ENCODE measurements around the gene ADH1A.

ADH1A gene

DNA sequence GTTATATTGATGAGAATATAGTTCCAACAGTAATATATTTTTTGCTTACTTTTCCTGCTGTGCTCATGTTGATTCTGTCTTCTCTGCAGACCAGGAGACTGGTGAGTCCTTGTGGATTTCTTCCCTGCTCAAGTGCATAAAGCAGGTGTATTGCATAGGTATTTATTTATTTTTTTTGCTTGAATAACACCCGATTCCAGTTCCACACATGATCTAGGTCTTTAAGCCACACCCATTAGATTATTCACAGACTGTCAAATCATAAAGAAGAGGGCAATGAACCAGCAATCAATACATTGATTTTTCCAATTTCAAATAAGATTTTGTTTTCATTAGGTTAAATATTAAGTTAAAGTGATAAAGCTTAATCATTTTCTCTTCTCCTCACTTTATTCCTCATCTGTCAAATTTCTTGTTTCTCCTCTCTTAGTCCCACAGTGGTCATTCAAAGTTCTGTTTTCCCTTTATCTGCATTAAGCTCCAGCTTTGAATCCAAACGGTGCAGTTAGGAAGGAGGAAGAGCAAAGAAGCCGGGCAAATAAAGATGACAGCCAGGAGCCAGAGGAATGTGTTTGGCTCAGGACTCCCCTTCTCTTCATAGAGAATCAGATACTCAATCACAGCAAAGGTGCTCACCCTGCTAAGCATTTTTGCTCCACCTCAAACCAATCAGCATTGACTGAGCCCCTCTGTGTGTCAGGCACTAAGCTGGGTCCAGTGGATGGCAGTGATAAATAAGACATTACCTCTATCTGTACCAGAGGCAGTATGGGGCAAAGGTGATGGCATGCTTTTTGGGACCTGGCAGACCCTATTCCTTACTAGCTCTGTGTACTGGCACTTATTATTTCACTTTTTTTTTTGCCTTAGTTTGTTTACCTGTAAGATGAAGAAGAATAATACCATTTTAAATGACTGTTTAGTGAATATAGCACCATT lies at the start of gene ADH1A:
Gene ADH1A, minus strand, starts transcription at position 138 of the 939 bp plus-strand sequence. Its CDS starts 71 bp downstream, at position 67.
- TF ChIP-seq, protein P1, sequence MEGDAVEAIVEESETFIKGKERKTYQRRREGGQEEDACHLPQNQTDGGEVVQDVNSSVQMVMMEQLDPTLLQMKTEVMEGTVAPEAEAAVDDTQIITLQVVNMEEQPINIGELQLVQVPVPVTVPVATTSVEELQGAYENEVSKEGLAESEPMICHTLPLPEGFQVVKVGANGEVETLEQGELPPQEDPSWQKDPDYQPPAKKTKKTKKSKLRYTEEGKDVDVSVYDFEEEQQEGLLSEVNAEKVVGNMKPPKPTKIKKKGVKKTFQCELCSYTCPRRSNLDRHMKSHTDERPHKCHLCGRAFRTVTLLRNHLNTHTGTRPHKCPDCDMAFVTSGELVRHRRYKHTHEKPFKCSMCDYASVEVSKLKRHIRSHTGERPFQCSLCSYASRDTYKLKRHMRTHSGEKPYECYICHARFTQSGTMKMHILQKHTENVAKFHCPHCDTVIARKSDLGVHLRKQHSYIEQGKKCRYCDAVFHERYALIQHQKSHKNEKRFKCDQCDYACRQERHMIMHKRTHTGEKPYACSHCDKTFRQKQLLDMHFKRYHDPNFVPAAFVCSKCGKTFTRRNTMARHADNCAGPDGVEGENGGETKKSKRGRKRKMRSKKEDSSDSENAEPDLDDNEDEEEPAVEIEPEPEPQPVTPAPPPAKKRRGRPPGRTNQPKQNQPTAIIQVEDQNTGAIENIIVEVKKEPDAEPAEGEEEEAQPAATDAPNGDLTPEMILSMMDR (IDR thresholded peaks at IDR 0.05; ENCODE audit: borderline replicate concordance, insufficient read depth, low read depth, low read length), result no peak
- H3K4me3 ChIP-seq (ENCODE audit: low read depth, low read length), result no peak within 1 kb of the TSS

DNA sequence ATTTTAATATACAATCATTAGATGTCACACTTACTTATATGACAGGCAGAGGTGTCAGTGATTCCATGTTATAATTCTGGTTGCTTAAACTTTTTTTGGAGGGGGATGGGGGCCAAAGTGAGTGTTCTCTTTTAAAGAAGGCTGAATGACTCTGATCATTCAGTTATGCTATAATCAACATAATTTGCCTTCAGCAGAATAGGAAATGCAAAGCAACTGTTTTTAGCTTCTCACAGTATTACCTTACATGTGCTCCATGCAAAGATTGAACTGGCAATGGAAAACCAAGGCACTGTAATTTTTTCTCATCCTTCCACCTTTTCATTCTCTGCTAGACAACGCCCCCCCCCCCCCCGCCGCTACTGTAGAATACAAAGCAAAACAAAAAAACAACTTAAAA lies 48.4 kb upstream of the ADH1A start:
- TF ChIP-seq, protein P1 (IDR thresholded peaks at IDR 0.05; ENCODE audit: borderline replicate concordance, insufficient read depth, low read depth, low read length), result no peak
- H3K4me3 ChIP-seq (ENCODE audit: low read depth, low read length), result no peak overlapping the region

- no peak overlapping the region for H3K4me3 ChIP-seq (ENCODE audit: low read depth, low read length)
- TF ChIP-seq, protein P1 (IDR thresholded peaks at IDR 0.05; ENCODE audit: borderline replicate concordance, insufficient read depth, low read depth, low read length), result no peak
These were observed 45.8 kb upstream of the ADH1A start for GRCh38 chr4:99336553-99336952.

- TF ChIP-seq, protein P1 (IDR thresholded peaks at IDR 0.05; ENCODE audit: borderline replicate concordance, insufficient read depth, low read depth, low read length), result no peak
- no peak overlapping the region for H3K4me3 ChIP-seq (ENCODE audit: low read depth, low read length)
These were observed 44.1 kb upstream of the ADH1A start for GRCh38 chr4:99334880-99335279.

DNA sequence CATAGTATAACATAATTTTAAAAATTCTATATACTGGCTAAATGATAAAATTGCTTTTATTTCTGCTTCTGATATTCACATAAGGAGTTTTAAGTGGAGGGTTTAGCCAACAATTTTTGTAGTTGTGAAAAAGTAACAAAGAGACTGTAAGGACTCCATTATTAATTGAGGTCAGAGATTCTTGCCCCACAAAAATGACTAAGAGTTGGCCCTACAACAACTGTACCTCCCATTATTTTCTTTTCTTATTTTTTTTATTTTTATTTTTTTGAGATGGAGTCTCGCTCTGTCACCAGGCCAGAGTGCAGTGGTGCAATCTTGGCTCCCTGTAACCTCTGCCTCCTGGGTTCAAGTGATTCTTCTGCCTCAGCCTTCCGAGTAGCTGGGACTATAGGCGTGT lies 39.9 kb upstream of the ADH1A start:
- no peak overlapping the region for H3K4me3 ChIP-seq (ENCODE audit: low read depth, low read length)
- TF ChIP-seq, protein P1 (IDR thresholded peaks at IDR 0.05; ENCODE audit: borderline replicate concordance, insufficient read depth, low read depth, low read length), result no peak

- TF ChIP-seq, protein P1 (IDR thresholded peaks at IDR 0.05; ENCODE audit: borderline replicate concordance, insufficient read depth, low read depth, low read length), result no peak
These were observed 39.1 kb upstream of the ADH1A start for GRCh38 chr4:99329876-99330275.

DNA sequence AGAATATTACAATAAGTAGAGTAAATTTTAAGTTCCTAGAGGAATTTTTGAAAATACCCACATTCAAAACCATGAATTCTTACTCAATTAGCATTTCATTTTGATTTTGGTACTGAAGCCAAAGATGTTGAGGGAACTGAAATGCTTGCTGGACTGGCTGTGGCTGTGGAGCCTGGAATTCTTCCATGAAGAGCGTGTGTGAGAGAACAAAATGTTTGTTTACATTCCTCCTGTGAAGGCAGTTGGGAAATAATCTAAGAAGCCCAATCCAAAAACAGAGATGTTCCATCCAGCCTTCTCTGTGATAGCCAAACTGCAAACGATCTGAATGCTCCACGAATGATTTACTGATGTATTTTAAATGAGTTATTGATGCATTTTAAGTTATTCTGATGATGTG lies 34.2 kb upstream of the ADH1A start:
- H3K4me3 ChIP-seq (ENCODE audit: low read depth, low read length), result no peak overlapping the region
- TF ChIP-seq, protein P1 (IDR thresholded peaks at IDR 0.05; ENCODE audit: borderline replicate concordance, insufficient read depth, low read depth, low read length), result no peak

More at GRCh38 chr4:99329876-99330275, 39.1 kb upstream of the ADH1A start:
- H3K4me3 ChIP-seq (ENCODE audit: low read depth, low read length), result no peak overlapping the region
